GM06990 (cell line): ENCODE measurements around the gene HSF4.

Experiments used
- DNase-seq: peaks from one replicate; pipeline ENCODE4 v3.0.0-alpha.2; 2011; ENCODE audit not compliant: insufficient read length; ENCODE audit errors: extremely low read depth
- H3K27me3 ChIP-seq: replicated peaks from 2 replicates; pipeline ENCODE4 v1.6.0; 2011; ENCODE audit warnings: low read length; ENCODE audit not compliant: control insufficient read depth, insufficient read depth
- H3K36me3 ChIP-seq: 2 replicates; pipeline ENCODE4 v1.5.1; 2011; ENCODE audit warnings: low read length; ENCODE audit not compliant: control insufficient read depth, insufficient read depth
- H3K4me3 ChIP-seq: replicated peaks from 2 replicates; pipeline ENCODE4 v1.5.1; 2011; ENCODE audit warnings: low read depth, mild to moderate bottlenecking, control low read depth, low read length
- CTCF ChIP-seq: IDR thresholded peaks from 2 replicates; pipeline ENCODE4 v1.5.1; 2011; ENCODE audit warnings: low read length, control low read depth, mild to moderate bottlenecking, inconsistent platforms; ENCODE audit not compliant: insufficient read depth, poor library complexity, severe bottlenecking

Gene HSF4

GRCh38 chr16:67199808-67200198 lies 35.3 kb downstream of the HSF4 start:
- H3K4me3 ChIP-seq = no peak overlapping the region
- peak; percentile 2 for TF ChIP-seq CTCF
- H3K27me3 ChIP-seq = no peaks in the 10 kb centered on the region
- H3K36me3 ChIP-seq = peaks cover 67% of the 10 kb centered on the region
- no peak for DNase-seq

GRCh38 chr16:67200491-67200890 lies 35.9 kb downstream of the HSF4 start:
- no peak overlapping the region for H3K4me3 ChIP-seq
- no peak for DNase-seq

GRCh38 chr16:67201411-67202345 lies 37.1 kb downstream of the HSF4 start:
- TF ChIP-seq CTCF = no peak
- Histone ChIP-seq H3K36me3 (peaks cover 56% of the 10 kb centered on the region), H3K4me3 (no peak overlapping the region), H3K27me3 (no peaks in the 10 kb centered on the region)
- DNase-seq = no peak

More at GRCh38 chr16:67200491-67200890, 35.9 kb downstream of the HSF4 start:
- Histone ChIP-seq H3K27me3 (no peaks in the 10 kb centered on the region), H3K36me3 (peaks cover 64% of the 10 kb centered on the region)
- TF ChIP-seq CTCF = no peak

GRCh38 chr16:67202426-67202825 lies 37.9 kb downstream of the HSF4 start:
- Histone ChIP-seq H3K36me3 (peaks cover 50% of the 10 kb centered on the region), H3K4me3 (no peak overlapping the region), H3K27me3 (no peaks in the 10 kb centered on the region)
- no peak for TF ChIP-seq CTCF
- DNase-seq = no peak

- no peak overlapping the region for H3K4me3 ChIP-seq
- peaks cover 46% of the 10 kb centered on the region for H3K36me3 ChIP-seq
- no peak for DNase-seq
- TF ChIP-seq CTCF = no peak
- H3K27me3 ChIP-seq = no peaks in the 10 kb centered on the region
These were observed 38.5 kb downstream of the HSF4 start for GRCh38 chr16:67202956-67203493.
